Measurements from ENCODE around the gene GSK3B. TPM values are rescaled to one million over a fixed set of nuclear protein-coding genes. Genes with fewer than 3 reads are reported as not detected.

GSK3B gene
- total RNA-seq, 6 donors from 2014 or later, result 41.4 to 84.9 (median 48.0) TPM

DNA sequence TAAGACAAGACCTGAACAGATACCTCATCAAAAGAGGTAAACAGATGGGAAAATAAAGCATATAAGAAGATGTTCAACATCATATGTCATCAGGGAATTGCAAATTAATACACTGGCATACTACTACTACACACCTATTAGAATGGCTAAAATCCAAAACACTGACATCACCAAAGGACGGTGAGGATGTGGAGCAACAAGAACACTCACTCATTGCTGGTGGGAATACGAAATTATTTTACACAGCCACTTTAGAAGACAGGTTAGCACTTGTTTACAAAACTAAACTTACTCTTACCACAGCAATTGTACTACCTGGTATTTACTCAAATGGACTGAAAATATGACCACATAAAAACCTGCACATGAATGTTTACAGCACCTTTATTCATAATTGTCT is 119.6 kb downstream of the GSK3B start:
- ATAC-seq (ENCODE audit: low FRiP score in 2 of 2) (no peak), DNase-seq (no peak)
- Histone ChIP-seq H3K4me1 (peaks cover 0 to 4% (median 0%) of the 10 kb centered on the region in 4 donors), H3K27me3 (no peaks in the 10 kb centered on the region), H3K9me3 (no peaks in the 10 kb centered on the region), H3K27ac (no peak overlapping the region), H3K4me3 (no peak overlapping the region), H3K36me3 (no peaks in the 10 kb centered on the region)
- no peak for TF ChIP-seq POLR2AphosphoS5 (IDR thresholded peaks at IDR 0.05)
- no peak for TF ChIP-seq EP300 (IDR thresholded peaks at IDR 0.05)
- WGBS, 2 donors, result 74 to 81% methylated on average over 2 of the region's 2 CpGs

DNA sequence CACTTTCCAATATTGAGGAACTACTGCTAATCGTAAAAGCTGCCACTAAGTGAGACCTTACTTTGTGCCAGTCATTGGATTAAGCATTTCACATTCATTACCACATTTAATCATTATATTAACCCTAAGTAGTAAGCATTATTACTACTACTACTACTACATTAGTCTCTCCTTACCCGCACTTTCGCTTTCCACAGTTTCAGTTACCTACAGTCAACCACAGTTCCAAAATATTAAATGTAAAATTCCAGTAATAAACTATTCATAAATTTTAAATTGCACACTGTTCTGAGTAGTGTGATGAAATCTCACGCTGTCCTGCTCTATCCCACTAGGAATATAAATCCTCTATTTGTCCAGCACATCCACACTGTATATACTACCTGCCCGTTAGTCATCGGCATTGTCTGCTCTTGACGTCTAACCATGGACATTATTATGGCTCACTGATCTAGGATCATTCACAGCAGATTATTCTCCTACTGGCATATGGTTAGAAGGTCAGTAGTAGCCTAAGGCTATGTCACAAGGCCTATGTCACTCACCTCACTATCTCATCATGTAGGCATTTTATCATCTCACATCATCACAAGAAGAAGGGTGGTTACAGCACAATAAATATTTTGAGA is 121.1 kb downstream of the GSK3B start:
- WGBS, 2 donors, result 92 to 98% methylated on average over 7 of the region's 7 CpGs
- H3K27me3 ChIP-seq, result no peaks in the 10 kb centered on the region
- DNase-seq, result no peak
- no peak overlapping the region for H3K27ac ChIP-seq
- no peak overlapping the region for H3K4me3 ChIP-seq
- ATAC-seq (ENCODE audit: low FRiP score in 2 of 2), result no peak
- TF ChIP-seq, protein P1, sequence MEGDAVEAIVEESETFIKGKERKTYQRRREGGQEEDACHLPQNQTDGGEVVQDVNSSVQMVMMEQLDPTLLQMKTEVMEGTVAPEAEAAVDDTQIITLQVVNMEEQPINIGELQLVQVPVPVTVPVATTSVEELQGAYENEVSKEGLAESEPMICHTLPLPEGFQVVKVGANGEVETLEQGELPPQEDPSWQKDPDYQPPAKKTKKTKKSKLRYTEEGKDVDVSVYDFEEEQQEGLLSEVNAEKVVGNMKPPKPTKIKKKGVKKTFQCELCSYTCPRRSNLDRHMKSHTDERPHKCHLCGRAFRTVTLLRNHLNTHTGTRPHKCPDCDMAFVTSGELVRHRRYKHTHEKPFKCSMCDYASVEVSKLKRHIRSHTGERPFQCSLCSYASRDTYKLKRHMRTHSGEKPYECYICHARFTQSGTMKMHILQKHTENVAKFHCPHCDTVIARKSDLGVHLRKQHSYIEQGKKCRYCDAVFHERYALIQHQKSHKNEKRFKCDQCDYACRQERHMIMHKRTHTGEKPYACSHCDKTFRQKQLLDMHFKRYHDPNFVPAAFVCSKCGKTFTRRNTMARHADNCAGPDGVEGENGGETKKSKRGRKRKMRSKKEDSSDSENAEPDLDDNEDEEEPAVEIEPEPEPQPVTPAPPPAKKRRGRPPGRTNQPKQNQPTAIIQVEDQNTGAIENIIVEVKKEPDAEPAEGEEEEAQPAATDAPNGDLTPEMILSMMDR (IDR thresholded peaks at IDR 0.05), result no peak
- TF ChIP-seq POLR2AphosphoS5 (IDR thresholded peaks at IDR 0.05) (no peak), EP300 (IDR thresholded peaks at IDR 0.05) (no peak), POLR2A (IDR thresholded peaks at IDR 0.05) (no peak)
- no peaks in the 10 kb centered on the region for H3K36me3 ChIP-seq
- H3K4me1 ChIP-seq, result no peaks in the 10 kb centered on the region
- no peaks in the 10 kb centered on the region for H3K9me3 ChIP-seq

DNA sequence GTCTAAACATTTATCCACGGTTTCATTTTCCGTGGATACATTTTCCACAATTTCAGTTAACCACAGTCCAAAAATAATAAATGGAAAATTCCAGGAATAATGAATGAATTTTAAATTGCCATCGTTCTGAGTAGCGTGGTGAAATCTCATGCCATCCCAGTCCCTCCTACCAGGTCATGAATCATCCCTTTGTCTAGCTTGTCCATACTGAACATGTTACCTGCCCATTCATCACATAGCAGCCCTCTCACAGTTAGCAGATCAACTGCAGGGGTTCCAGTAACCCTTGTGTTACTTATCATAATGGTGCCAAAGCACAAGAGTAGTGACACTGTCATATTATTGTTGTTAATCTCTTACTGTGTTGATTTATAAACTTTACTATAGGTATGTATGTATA is 124.5 kb downstream of the GSK3B start:
- TF ChIP-seq, protein P1 (IDR thresholded peaks at IDR 0.05), result no peak
- TF ChIP-seq POLR2A (IDR thresholded peaks at IDR 0.05) (no peak), POLR2AphosphoS5 (IDR thresholded peaks at IDR 0.05) (no peak), EP300 (IDR thresholded peaks at IDR 0.05) (no peak)
- Histone ChIP-seq H3K9me3 (no peaks in the 10 kb centered on the region), H3K27ac (no peak overlapping the region), H3K4me1 (peaks cover 0 to 3% (median 0%) of the 10 kb centered on the region in 4 donors), H3K27me3 (no peaks in the 10 kb centered on the region), H3K4me3 (no peak overlapping the region), H3K36me3 (no peaks in the 10 kb centered on the region)
- no peak for DNase-seq
- WGBS, 2 donors, result 92 to 96% methylated on average over 4 of the region's 4 CpGs
- ATAC-seq (ENCODE audit: low FRiP score in 2 of 2), result no peak

GRCh38 chr3:119967353-119968006 is 126.8 kb downstream of the GSK3B start:
- ATAC-seq (ENCODE audit: low FRiP score in 2 of 2), result no peak
- H3K9me3 ChIP-seq, result no peaks in the 10 kb centered on the region
- 92 to 97% methylated on average over 7 of the region's 7 CpGs for WGBS, 2 donors
- H3K27me3 ChIP-seq, result no peaks in the 10 kb centered on the region
- peaks cover 0 to 3% (median 0%) of the 10 kb centered on the region in 4 donors for H3K4me1 ChIP-seq
- DNase-seq, result no peak
- TF ChIP-seq POLR2AphosphoS5 (IDR thresholded peaks at IDR 0.05), result no peak
- no peak for TF ChIP-seq POLR2A (IDR thresholded peaks at IDR 0.05)
- TF ChIP-seq EP300 (IDR thresholded peaks at IDR 0.05), result no peak
- TF ChIP-seq, protein P1 (IDR thresholded peaks at IDR 0.05), result no peak
- no peak overlapping the region for H3K4me3 ChIP-seq
- no peak overlapping the region for H3K27ac ChIP-seq
- no peaks in the 10 kb centered on the region for H3K36me3 ChIP-seq

GRCh38 chr3:119965692-119966091 is 128.6 kb downstream of the GSK3B start:
- no peak overlapping the region for H3K4me3 ChIP-seq
- TF ChIP-seq, protein P1 (IDR thresholded peaks at IDR 0.05), result no peak
- TF ChIP-seq POLR2AphosphoS5 (IDR thresholded peaks at IDR 0.05) (no peak), POLR2A (IDR thresholded peaks at IDR 0.05) (no peak), EP300 (IDR thresholded peaks at IDR 0.05) (no peak)
- ATAC-seq (ENCODE audit: low FRiP score in 2 of 2), result no peak

More at GRCh38 chr3:119965692-119966091, 128.6 kb downstream of the GSK3B start:
- Histone ChIP-seq H3K9me3 (no peaks in the 10 kb centered on the region), H3K36me3 (no peaks in the 10 kb centered on the region), H3K4me1 (peaks cover 0 to 3% (median 0%) of the 10 kb centered on the region in 4 donors), H3K27me3 (no peaks in the 10 kb centered on the region), H3K27ac (no peak overlapping the region)
- 24 to 64% methylated on average over 1 of the region's 1 CpG for WGBS, 2 donors
- no peak for DNase-seq

Measured in upper lobe of left lung (tissue), 6 donors.